ENCODE data around the gene PPIC.
"Not testable (repeated sequence)": the region's sequence is repeated elsewhere in the genome, so short reads cannot be mapped to it uniquely, and the experiment has no call there.

Gene PPIC

DNA sequence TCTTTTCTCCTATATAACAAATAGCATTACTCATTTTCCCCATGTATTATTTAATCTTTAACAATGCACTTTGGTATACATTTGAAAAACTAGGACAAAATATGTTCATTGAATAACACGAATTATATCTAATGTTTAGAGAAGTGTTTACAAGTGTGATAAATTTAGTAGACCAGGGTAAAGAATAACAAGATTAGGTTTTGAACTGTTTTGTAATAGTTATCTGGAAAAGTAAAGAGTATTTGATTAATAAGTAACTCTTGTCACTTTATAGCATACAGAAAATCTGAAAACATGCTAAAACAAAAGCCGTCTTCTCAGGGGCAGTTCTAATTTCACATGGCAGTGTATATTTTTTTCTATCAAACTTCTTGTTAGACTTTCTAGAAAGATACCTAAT, 58.5 kb downstream of the PPIC start:
- no peaks in the 10 kb centered on the region for H4K20me1 ChIP-seq (ENCODE audit: insufficient read depth, low read length)

DNA sequence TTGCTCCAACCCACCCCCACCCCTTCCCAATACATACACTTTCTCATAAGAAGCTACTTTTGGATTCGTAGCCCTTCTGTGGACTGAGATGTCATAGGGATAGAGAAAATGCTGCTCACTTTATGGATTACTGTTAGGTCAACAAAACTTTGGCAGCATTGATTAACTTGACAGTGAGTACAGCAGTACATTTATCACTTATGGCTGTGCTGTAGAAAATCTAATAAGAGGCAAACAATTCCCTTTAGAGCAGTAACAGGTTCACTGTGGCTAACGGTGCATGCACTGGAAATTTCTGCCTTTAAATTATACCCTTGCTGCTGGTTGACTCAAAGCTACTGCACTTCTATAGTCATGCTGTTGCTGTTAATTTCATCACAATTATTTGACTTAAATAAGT, 59.2 kb downstream of the PPIC start:
- H3F3A ChIP-seq (ENCODE audit: insufficient read depth, low read length), result no peaks in the 10 kb centered on the region; the same call in 1 of the 2 replicates
- no peaks in the 10 kb centered on the region for H3K27me3 ChIP-seq (ENCODE audit: insufficient read depth, low read length)
- no peak overlapping the region for H3K27ac ChIP-seq (ENCODE audit: low read depth, low read length, poor library complexity, severe bottlenecking)
- H3K9me2 ChIP-seq (ENCODE audit: low read depth, low read length), result no peaks in the 10 kb centered on the region
- H3K36me3 ChIP-seq (ENCODE audit: insufficient read depth, low read length), result no peaks in the 10 kb centered on the region
- H4K20me1 ChIP-seq (ENCODE audit: insufficient read depth, low read length), result no peaks in the 10 kb centered on the region
- H3K4me3 ChIP-seq (ENCODE audit: low read depth, low read length, poor library complexity, severe bottlenecking), result no peak overlapping the region
- H2AFZ ChIP-seq (ENCODE audit: low read length), result no peak overlapping the region
- H3K4me2 ChIP-seq (ENCODE audit: low read length), result no peak overlapping the region
- no peak overlapping the region for H3K9ac ChIP-seq (ENCODE audit: low read length)
- TF ChIP-seq, protein P1, sequence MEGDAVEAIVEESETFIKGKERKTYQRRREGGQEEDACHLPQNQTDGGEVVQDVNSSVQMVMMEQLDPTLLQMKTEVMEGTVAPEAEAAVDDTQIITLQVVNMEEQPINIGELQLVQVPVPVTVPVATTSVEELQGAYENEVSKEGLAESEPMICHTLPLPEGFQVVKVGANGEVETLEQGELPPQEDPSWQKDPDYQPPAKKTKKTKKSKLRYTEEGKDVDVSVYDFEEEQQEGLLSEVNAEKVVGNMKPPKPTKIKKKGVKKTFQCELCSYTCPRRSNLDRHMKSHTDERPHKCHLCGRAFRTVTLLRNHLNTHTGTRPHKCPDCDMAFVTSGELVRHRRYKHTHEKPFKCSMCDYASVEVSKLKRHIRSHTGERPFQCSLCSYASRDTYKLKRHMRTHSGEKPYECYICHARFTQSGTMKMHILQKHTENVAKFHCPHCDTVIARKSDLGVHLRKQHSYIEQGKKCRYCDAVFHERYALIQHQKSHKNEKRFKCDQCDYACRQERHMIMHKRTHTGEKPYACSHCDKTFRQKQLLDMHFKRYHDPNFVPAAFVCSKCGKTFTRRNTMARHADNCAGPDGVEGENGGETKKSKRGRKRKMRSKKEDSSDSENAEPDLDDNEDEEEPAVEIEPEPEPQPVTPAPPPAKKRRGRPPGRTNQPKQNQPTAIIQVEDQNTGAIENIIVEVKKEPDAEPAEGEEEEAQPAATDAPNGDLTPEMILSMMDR (IDR thresholded peaks at IDR 0.05; ENCODE audit: low read length), result no peak
- no peak for TF ChIP-seq EZH2 (IDR thresholded peaks at IDR 0.05; ENCODE audit: borderline replicate concordance, low read length)
- H3K9me3 ChIP-seq (ENCODE audit: low read length), result no peaks in the 10 kb centered on the region
- H3K79me2 ChIP-seq (ENCODE audit: insufficient read depth, low read length), result no peaks in the 10 kb centered on the region
- H3K4me1 ChIP-seq (ENCODE audit: insufficient read depth, low read length, severe bottlenecking), result no peaks in the 10 kb centered on the region

More for the DNA sequence above, 58.5 kb downstream of the PPIC start:
- H3K4me1 ChIP-seq (ENCODE audit: insufficient read depth, low read length, severe bottlenecking), result no peaks in the 10 kb centered on the region
- H3F3A ChIP-seq (ENCODE audit: insufficient read depth, low read length), result no peaks in the 10 kb centered on the region; the same call in 1 of the 2 replicates
- TF ChIP-seq EZH2 (IDR thresholded peaks at IDR 0.05; ENCODE audit: borderline replicate concordance, low read length), result no peak
- TF ChIP-seq, protein P1 (IDR thresholded peaks at IDR 0.05; ENCODE audit: low read length), result no peak
- H3K4me3 ChIP-seq (ENCODE audit: low read depth, low read length, poor library complexity, severe bottlenecking), result no peak overlapping the region
- no peaks in the 10 kb centered on the region for H3K9me2 ChIP-seq (ENCODE audit: low read depth, low read length)
- no peak overlapping the region for H3K4me2 ChIP-seq (ENCODE audit: low read length)
- no peaks in the 10 kb centered on the region for H3K27me3 ChIP-seq (ENCODE audit: insufficient read depth, low read length)
- no peak overlapping the region for H3K27ac ChIP-seq (ENCODE audit: low read depth, low read length, poor library complexity, severe bottlenecking)
- no peak overlapping the region for H2AFZ ChIP-seq (ENCODE audit: low read length)
- H3K9me3 ChIP-seq (ENCODE audit: low read length), result no peaks in the 10 kb centered on the region
- H3K9ac ChIP-seq (ENCODE audit: low read length), result no peak overlapping the region
- H3K36me3 ChIP-seq (ENCODE audit: insufficient read depth, low read length), result no peaks in the 10 kb centered on the region
- H3K79me2 ChIP-seq (ENCODE audit: insufficient read depth, low read length), result no peaks in the 10 kb centered on the region

DNA sequence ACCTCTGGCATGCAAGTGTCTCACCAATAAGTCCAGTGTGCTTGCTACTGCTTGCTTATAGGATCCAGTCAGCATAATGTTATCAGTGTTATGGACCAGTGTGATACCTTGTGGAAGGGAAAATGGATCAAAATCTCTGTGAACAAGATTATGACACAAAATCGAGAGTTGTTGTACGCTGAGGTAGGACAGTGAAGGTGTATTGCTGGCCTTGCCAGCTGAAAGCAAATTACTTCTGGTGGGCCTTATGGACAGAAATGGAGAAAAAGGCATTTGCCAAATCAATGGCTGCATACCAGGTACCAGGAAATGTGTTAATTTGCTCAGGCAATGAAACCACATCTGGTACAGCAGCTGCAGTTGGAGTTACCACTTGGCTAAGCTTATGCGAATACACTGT, 62.3 kb downstream of the PPIC start:
- not testable (repeated sequence) for H4K20me1 ChIP-seq (ENCODE audit: insufficient read depth, low read length); H3F3A ChIP-seq (ENCODE audit: insufficient read depth, low read length); H3K79me2 ChIP-seq (ENCODE audit: insufficient read depth, low read length); H3K27ac ChIP-seq (ENCODE audit: low read depth, low read length, poor library complexity, severe bottlenecking); H3K4me1 ChIP-seq (ENCODE audit: insufficient read depth, low read length, severe bottlenecking); H3K36me3 ChIP-seq (ENCODE audit: insufficient read depth, low read length); H3K9me3 ChIP-seq (ENCODE audit: low read length); H3K9ac ChIP-seq (ENCODE audit: low read length); H2AFZ ChIP-seq (ENCODE audit: low read length); H3K9me2 ChIP-seq (ENCODE audit: low read depth, low read length); H3K4me3 ChIP-seq (ENCODE audit: low read depth, low read length, poor library complexity, severe bottlenecking); H3K27me3 ChIP-seq (ENCODE audit: insufficient read depth, low read length); H3K4me2 ChIP-seq (ENCODE audit: low read length)

DNA sequence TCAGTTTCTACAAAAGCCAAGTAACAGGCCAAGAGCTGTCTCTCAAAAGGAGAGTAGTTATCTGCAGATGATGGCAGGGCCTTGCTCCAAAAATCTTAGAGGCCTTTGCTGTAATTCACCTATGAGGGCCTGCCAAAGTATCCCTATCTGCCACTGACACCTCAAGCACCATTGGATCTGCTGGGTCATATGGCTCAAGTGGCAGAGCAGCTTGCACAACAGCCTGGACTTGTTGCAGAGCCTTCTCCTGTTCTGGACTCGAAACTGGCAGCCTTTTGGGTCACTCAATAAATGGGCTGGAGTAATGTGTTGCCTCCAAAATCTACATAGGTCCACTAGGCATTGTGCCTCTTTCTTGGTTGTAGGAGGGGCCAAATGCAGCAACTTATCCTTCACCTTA, 62.8 kb downstream of the PPIC start:
- H3K4me1 ChIP-seq (ENCODE audit: insufficient read depth, low read length, severe bottlenecking); H3K4me3 ChIP-seq (ENCODE audit: low read depth, low read length, poor library complexity, severe bottlenecking); H3K36me3 ChIP-seq (ENCODE audit: insufficient read depth, low read length); H3K9me3 ChIP-seq (ENCODE audit: low read length); H3K27me3 ChIP-seq (ENCODE audit: insufficient read depth, low read length); H2AFZ ChIP-seq (ENCODE audit: low read length); H4K20me1 ChIP-seq (ENCODE audit: insufficient read depth, low read length); H3K9ac ChIP-seq (ENCODE audit: low read length); H3F3A ChIP-seq (ENCODE audit: insufficient read depth, low read length); H3K9me2 ChIP-seq (ENCODE audit: low read depth, low read length); H3K27ac ChIP-seq (ENCODE audit: low read depth, low read length, poor library complexity, severe bottlenecking); H3K4me2 ChIP-seq (ENCODE audit: low read length); H3K79me2 ChIP-seq (ENCODE audit: insufficient read depth, low read length): not testable (repeated sequence)

Measured in OCI-LY1 (cell line).